ENCODE data around the gene WDFY2.

The WDFY2 gene

GRCh38 chr13:51746802-51747201 lies 162.5 kb downstream of the WDFY2 start:
- DNase-seq = no peak
- Histone ChIP-seq H3K27me3 (replicated peaks; ENCODE audit: control insufficient read depth, insufficient read depth, low read length, poor library complexity, severe bottlenecking) (no peaks in the 10 kb centered on the region), H3K27ac (ENCODE audit: insufficient read depth, low read length, poor library complexity, severe bottlenecking) (no peak overlapping the region), H3K4me3 (ENCODE audit: insufficient read depth, low read depth, low read length, poor library complexity, severe bottlenecking) (no peak overlapping the region), H3K9me3 (ENCODE audit: control insufficient read depth, low read length) (peaks cover 3% of the 10 kb centered on the region), H3K4me1 (ENCODE audit: control insufficient read depth, insufficient read depth, low read length, poor library complexity, severe bottlenecking) (no peaks in the 10 kb centered on the region), H3K36me3 (ENCODE audit: control insufficient read depth, insufficient read depth, low read length) (peaks cover 15% of the 10 kb centered on the region)

GRCh38 chr13:51747438-51748434 lies 163.5 kb downstream of the WDFY2 start:
- no peak overlapping the region for H3K4me3 ChIP-seq (ENCODE audit: insufficient read depth, low read depth, low read length, poor library complexity, severe bottlenecking)

GRCh38 chr13:51756651-51757050 lies 172.4 kb downstream of the WDFY2 start:
- Histone ChIP-seq H3K27me3 (replicated peaks; ENCODE audit: control insufficient read depth, insufficient read depth, low read length, poor library complexity, severe bottlenecking) (no peaks in the 10 kb centered on the region), H3K36me3 (ENCODE audit: control insufficient read depth, insufficient read depth, low read length) (peaks cover 49% of the 10 kb centered on the region), H3K9me3 (ENCODE audit: control insufficient read depth, low read length) (no peaks in the 10 kb centered on the region), H3K4me3 (ENCODE audit: insufficient read depth, low read depth, low read length, poor library complexity, severe bottlenecking) (no peak overlapping the region), H3K27ac (ENCODE audit: insufficient read depth, low read length, poor library complexity, severe bottlenecking) (no peak overlapping the region), H3K4me1 (ENCODE audit: control insufficient read depth, insufficient read depth, low read length, poor library complexity, severe bottlenecking) (no peaks in the 10 kb centered on the region)
- no peak for DNase-seq

More at GRCh38 chr13:51747438-51748434, 163.5 kb downstream of the WDFY2 start:
- Histone ChIP-seq H3K9me3 (ENCODE audit: control insufficient read depth, low read length) (peaks cover 3% of the 10 kb centered on the region), H3K27ac (ENCODE audit: insufficient read depth, low read length, poor library complexity, severe bottlenecking) (no peak overlapping the region), H3K27me3 (replicated peaks; ENCODE audit: control insufficient read depth, insufficient read depth, low read length, poor library complexity, severe bottlenecking) (no peaks in the 10 kb centered on the region), H3K36me3 (ENCODE audit: control insufficient read depth, insufficient read depth, low read length) (peaks cover 24% of the 10 kb centered on the region), H3K4me1 (ENCODE audit: control insufficient read depth, insufficient read depth, low read length, poor library complexity, severe bottlenecking) (no peaks in the 10 kb centered on the region)
- no peak for DNase-seq

- Histone ChIP-seq H3K4me3 (ENCODE audit: insufficient read depth, low read depth, low read length, poor library complexity, severe bottlenecking) (no peak overlapping the region), H3K27ac (ENCODE audit: insufficient read depth, low read length, poor library complexity, severe bottlenecking) (no peak overlapping the region), H3K27me3 (replicated peaks; ENCODE audit: control insufficient read depth, insufficient read depth, low read length, poor library complexity, severe bottlenecking) (no peaks in the 10 kb centered on the region), H3K36me3 (ENCODE audit: control insufficient read depth, insufficient read depth, low read length) (peaks cover 36% of the 10 kb centered on the region), H3K4me1 (ENCODE audit: control insufficient read depth, insufficient read depth, low read length, poor library complexity, severe bottlenecking) (no peaks in the 10 kb centered on the region), H3K9me3 (ENCODE audit: control insufficient read depth, low read length) (no peaks in the 10 kb centered on the region)
- DNase-seq = no peak
Observed at GRCh38 chr13:51758691-51759090, 174.4 kb downstream of the WDFY2 start.

- Histone ChIP-seq H3K9me3 (ENCODE audit: control insufficient read depth, low read length) (no peaks in the 10 kb centered on the region), H3K4me3 (ENCODE audit: insufficient read depth, low read depth, low read length, poor library complexity, severe bottlenecking) (no peak overlapping the region), H3K36me3 (ENCODE audit: control insufficient read depth, insufficient read depth, low read length) (peaks cover 34% of the 10 kb centered on the region), H3K4me1 (ENCODE audit: control insufficient read depth, insufficient read depth, low read length, poor library complexity, severe bottlenecking) (peaks cover 4% of the 10 kb centered on the region), H3K27ac (ENCODE audit: insufficient read depth, low read length, poor library complexity, severe bottlenecking) (no peak overlapping the region), H3K27me3 (replicated peaks; ENCODE audit: control insufficient read depth, insufficient read depth, low read length, poor library complexity, severe bottlenecking) (no peaks in the 10 kb centered on the region)
- no peak for DNase-seq
Observed at GRCh38 chr13:51759240-51759639, 175.0 kb downstream of the WDFY2 start.

GRCh38 chr13:51760592-51760991 lies 176.3 kb downstream of the WDFY2 start:
- Histone ChIP-seq H3K27me3 (replicated peaks; ENCODE audit: control insufficient read depth, insufficient read depth, low read length, poor library complexity, severe bottlenecking) (no peaks in the 10 kb centered on the region), H3K27ac (ENCODE audit: insufficient read depth, low read length, poor library complexity, severe bottlenecking) (no peak overlapping the region), H3K36me3 (ENCODE audit: control insufficient read depth, insufficient read depth, low read length) (peaks cover 24% of the 10 kb centered on the region), H3K4me3 (ENCODE audit: insufficient read depth, low read depth, low read length, poor library complexity, severe bottlenecking) (no peak overlapping the region), H3K9me3 (ENCODE audit: control insufficient read depth, low read length) (no peaks in the 10 kb centered on the region), H3K4me1 (ENCODE audit: control insufficient read depth, insufficient read depth, low read length, poor library complexity, severe bottlenecking) (peaks cover 9% of the 10 kb centered on the region)
- DNase-seq = no peak

GRCh38 chr13:51761643-51762350 lies 177.5 kb downstream of the WDFY2 start:
- H3K27ac ChIP-seq (ENCODE audit: insufficient read depth, low read length, poor library complexity, severe bottlenecking) = no peak overlapping the region
- peaks cover 9% of the 10 kb centered on the region for H3K4me1 ChIP-seq (ENCODE audit: control insufficient read depth, insufficient read depth, low read length, poor library complexity, severe bottlenecking)
- no peaks in the 10 kb centered on the region for H3K27me3 ChIP-seq (replicated peaks; ENCODE audit: control insufficient read depth, insufficient read depth, low read length, poor library complexity, severe bottlenecking)
- DNase-seq = no peak
- H3K4me3 ChIP-seq (ENCODE audit: insufficient read depth, low read depth, low read length, poor library complexity, severe bottlenecking) = no peak overlapping the region
- H3K36me3 ChIP-seq (ENCODE audit: control insufficient read depth, insufficient read depth, low read length) = peaks cover 13% of the 10 kb centered on the region
- H3K9me3 ChIP-seq (ENCODE audit: control insufficient read depth, low read length) = no peaks in the 10 kb centered on the region

- DNase-seq = no peak
- H3K27me3 ChIP-seq (replicated peaks; ENCODE audit: control insufficient read depth, insufficient read depth, low read length, poor library complexity, severe bottlenecking) = no peaks in the 10 kb centered on the region
- H3K4me1 ChIP-seq (ENCODE audit: control insufficient read depth, insufficient read depth, low read length, poor library complexity, severe bottlenecking) = peaks cover 9% of the 10 kb centered on the region
- H3K9me3 ChIP-seq (ENCODE audit: control insufficient read depth, low read length) = no peaks in the 10 kb centered on the region
- no peak overlapping the region for H3K4me3 ChIP-seq (ENCODE audit: insufficient read depth, low read depth, low read length, poor library complexity, severe bottlenecking)
- H3K36me3 ChIP-seq (ENCODE audit: control insufficient read depth, insufficient read depth, low read length) = peaks cover 11% of the 10 kb centered on the region
- peak overlapping the region; percentile 74 for H3K27ac ChIP-seq (ENCODE audit: insufficient read depth, low read length, poor library complexity, severe bottlenecking)
Observed at GRCh38 chr13:51763486-51763885, 179.2 kb downstream of the WDFY2 start.

GRCh38 chr13:51764184-51765141 lies 180.2 kb downstream of the WDFY2 start:
- Histone ChIP-seq H3K27me3 (replicated peaks; ENCODE audit: control insufficient read depth, insufficient read depth, low read length, poor library complexity, severe bottlenecking) (no peaks in the 10 kb centered on the region), H3K9me3 (ENCODE audit: control insufficient read depth, low read length) (no peaks in the 10 kb centered on the region), H3K36me3 (ENCODE audit: control insufficient read depth, insufficient read depth, low read length) (peaks cover 6% of the 10 kb centered on the region), H3K4me1 (ENCODE audit: control insufficient read depth, insufficient read depth, low read length, poor library complexity, severe bottlenecking) (peaks cover 9% of the 10 kb centered on the region), H3K27ac (ENCODE audit: insufficient read depth, low read length, poor library complexity, severe bottlenecking) (peak overlapping the region; percentile 74), H3K4me3 (ENCODE audit: insufficient read depth, low read depth, low read length, poor library complexity, severe bottlenecking) (peak overlapping the region; percentile 40)
- DNase-seq = peak; percentile 39 to 46 (median 45)
